ENCODE measurements around the gene BCAM.

BCAM gene

GRCh38 chr19:44792281-44792680, 16.6 kb upstream of the BCAM start:
- peak; percentile 75 for DNase-seq

GRCh38 chr19:44794610-44795009, 14.3 kb upstream of the BCAM start:
- DNase-seq, result no peak

- no peak for DNase-seq
These were observed 13.4 kb upstream of the BCAM start for GRCh38 chr19:44795398-44795987.

GRCh38 chr19:44796701-44797115, 12.2 kb upstream of the BCAM start:
- peak; percentile 77 for DNase-seq

GRCh38 chr19:44799627-44800346, 9.1 kb upstream of the BCAM start:
- DNase-seq, result no peak

GRCh38 chr19:44800461-44800860, 8.4 kb upstream of the BCAM start:
- peak; percentile 62 for DNase-seq

GRCh38 chr19:44803442-44804428, 5.2 kb upstream of the BCAM start:
- DNase-seq, result no peak

- DNase-seq, result no peak
These were observed 2.6 kb upstream of the BCAM start for GRCh38 chr19:44806291-44806690.

- peak; percentile 75 for DNase-seq
These were observed 1.7 kb upstream of the BCAM start for GRCh38 chr19:44807162-44807561.

- no peak for DNase-seq
These were observed 1.0 kb upstream of the BCAM start for GRCh38 chr19:44807652-44808462.

GRCh38 chr19:44809577-44810233, 802 bp downstream of the BCAM start:
- DNase-seq, result no peak

- DNase-seq, result no peak
These were observed 1.6 kb downstream of the BCAM start for GRCh38 chr19:44810234-44811121.

- no peak for DNase-seq
These were observed 2.2 kb downstream of the BCAM start for GRCh38 chr19:44811122-44811419.

- DNase-seq, result no peak
These were observed 3.3 kb downstream of the BCAM start for GRCh38 chr19:44812142-44812718.

- DNase-seq, result no peak
These were observed 4.4 kb downstream of the BCAM start for GRCh38 chr19:44813070-44813840.

- no peak for DNase-seq
These were observed 5.1 kb downstream of the BCAM start for GRCh38 chr19:44813841-44814470.

- DNase-seq, result no peak
These were observed 5.6 kb downstream of the BCAM start for GRCh38 chr19:44814517-44814916.

- DNase-seq, result no peak
These were observed 7.4 kb downstream of the BCAM start for GRCh38 chr19:44816301-44816700.

GRCh38 chr19:44817725-44818465, 9.0 kb downstream of the BCAM start:
- DNase-seq, result no peak

Data from NCI-H345 (cell line).